ES-I3 (cell line): ENCODE measurements around the gene KIAA0930.
"Not testable (repeated sequence)": the region's sequence is repeated elsewhere in the genome, so short reads cannot be mapped to it uniquely, and the experiment has no call there.

Source experiments
- H3K36me3 ChIP-seq: 2 replicates; pipeline ENCODE4 v1.6.1; 2013; ENCODE audit warnings: mild to moderate bottlenecking, low read length, control low read depth, moderate library complexity; ENCODE audit not compliant: insufficient read depth
- H3K4me1 ChIP-seq: 2 replicates; pipeline ENCODE4 v1.6.1; 2013; ENCODE audit warnings: mild to moderate bottlenecking, control low read depth, low read length; ENCODE audit not compliant: insufficient read depth
- H3K9ac ChIP-seq: 2 replicates; pipeline ENCODE4 v1.6.1; 2013; ENCODE audit warnings: low read depth, mild to moderate bottlenecking, low read length, moderate library complexity
- H3K9me3 ChIP-seq: 2 replicates; pipeline ENCODE4 v1.6.1; 2013; ENCODE audit warnings: mild to moderate bottlenecking, low read length, moderate library complexity; ENCODE audit not compliant: control insufficient read depth, insufficient read depth

KIAA0930 gene

GRCh38 chr22:45200860-45201511, 39.7 kb downstream of the KIAA0930 start:
- H3K9ac ChIP-seq: no peak overlapping the region
- no peaks in the 10 kb centered on the region for H3K9me3 ChIP-seq
- H3K36me3 ChIP-seq: peaks cover 8% of the 10 kb centered on the region
- peaks cover 9% of the 10 kb centered on the region; the same call in 1 of the 2 replicates for H3K4me1 ChIP-seq

DNA sequence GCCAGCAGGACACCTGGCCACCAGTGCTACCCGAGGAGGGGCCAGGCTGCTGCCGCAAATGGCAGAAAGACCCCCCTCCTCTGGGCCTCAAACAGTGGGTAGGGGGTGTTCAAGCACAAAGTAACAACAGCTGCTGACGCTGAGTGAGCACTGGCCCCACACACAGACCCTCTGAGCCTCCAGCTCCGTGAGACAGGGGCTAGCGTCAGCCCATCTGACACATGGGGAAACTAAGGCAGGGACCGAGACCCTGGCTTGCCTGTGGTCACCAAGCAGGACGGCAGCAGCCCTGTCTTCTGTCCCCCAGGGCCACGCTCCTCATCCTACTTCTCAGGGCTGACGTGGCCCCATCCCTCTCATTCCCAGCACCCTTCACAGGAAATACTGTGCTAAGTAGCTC, 40.5 kb downstream of the KIAA0930 start:
- Histone ChIP-seq H3K36me3 (peaks cover 13% of the 10 kb centered on the region), H3K9ac (no peak overlapping the region), H3K4me1 (peaks cover 9% of the 10 kb centered on the region; the same call in 1 of the 2 replicates), H3K9me3 (no peaks in the 10 kb centered on the region)

GRCh38 chr22:45199723-45200122, 41.0 kb downstream of the KIAA0930 start:
- Histone ChIP-seq H3K9me3 (no peaks in the 10 kb centered on the region), H3K9ac (no peak overlapping the region), H3K36me3 (peaks cover 13% of the 10 kb centered on the region), H3K4me1 (peaks cover 9% of the 10 kb centered on the region; the same call in 1 of the 2 replicates)

- Histone ChIP-seq H3K9me3 (no peaks in the 10 kb centered on the region), H3K36me3 (peaks cover 13% of the 10 kb centered on the region), H3K9ac (no peak overlapping the region), H3K4me1 (peaks cover 12% of the 10 kb centered on the region; the same call in 1 of the 2 replicates)
These were observed 42.3 kb downstream of the KIAA0930 start for GRCh38 chr22:45198463-45198795.

DNA sequence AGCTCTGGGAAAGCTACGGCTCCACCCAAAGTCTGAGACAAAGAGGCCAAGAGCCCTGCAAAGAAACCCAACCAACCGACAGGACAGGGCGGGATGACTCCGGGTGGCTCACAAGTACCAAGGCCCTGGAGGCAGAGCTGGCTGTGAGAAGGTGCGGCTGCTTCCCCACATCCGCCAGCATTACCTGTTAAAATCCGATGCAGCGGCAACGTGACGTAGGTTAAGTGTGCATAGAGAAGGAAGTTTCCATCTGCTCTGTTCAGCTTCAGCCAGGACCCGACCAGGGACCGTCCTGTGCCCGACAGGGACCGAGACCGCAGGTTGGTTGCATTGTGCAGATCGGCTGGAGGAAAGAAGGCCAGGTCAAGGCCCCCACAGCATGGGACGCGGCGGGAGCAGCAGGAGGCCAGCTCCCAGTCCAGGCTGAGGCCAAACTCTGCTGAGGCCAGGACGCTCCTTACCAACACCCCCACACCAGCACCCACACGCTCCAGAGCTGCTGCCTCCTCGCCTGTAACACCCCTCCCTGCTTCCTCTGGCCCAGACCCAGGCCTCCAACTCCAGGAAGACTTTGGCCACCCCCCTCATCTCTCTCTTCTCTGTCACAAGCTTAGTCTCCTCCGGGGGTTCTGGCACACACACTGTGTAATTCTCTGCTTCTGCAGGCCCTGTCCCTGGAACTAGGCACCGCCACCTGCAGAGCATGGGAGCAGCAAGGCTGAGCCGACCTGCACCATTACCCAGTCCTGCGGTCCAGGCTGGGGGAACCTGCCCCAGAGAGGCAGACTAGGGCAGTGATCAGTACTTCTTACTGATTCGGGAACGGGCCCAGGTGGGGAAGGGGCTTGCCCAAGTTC, 42.9 kb downstream of the KIAA0930 start:
- no peak overlapping the region for H3K9ac ChIP-seq
- peaks cover 12% of the 10 kb centered on the region for H3K36me3 ChIP-seq
- peaks cover 18% of the 10 kb centered on the region for H3K4me1 ChIP-seq
- no peaks in the 10 kb centered on the region for H3K9me3 ChIP-seq

GRCh38 chr22:45196926-45197605, 43.6 kb downstream of the KIAA0930 start:
- no peaks in the 10 kb centered on the region for H3K9me3 ChIP-seq
- no peak overlapping the region for H3K9ac ChIP-seq
- H3K36me3 ChIP-seq: peaks cover 8% of the 10 kb centered on the region
- peaks cover 25% of the 10 kb centered on the region for H3K4me1 ChIP-seq

DNA sequence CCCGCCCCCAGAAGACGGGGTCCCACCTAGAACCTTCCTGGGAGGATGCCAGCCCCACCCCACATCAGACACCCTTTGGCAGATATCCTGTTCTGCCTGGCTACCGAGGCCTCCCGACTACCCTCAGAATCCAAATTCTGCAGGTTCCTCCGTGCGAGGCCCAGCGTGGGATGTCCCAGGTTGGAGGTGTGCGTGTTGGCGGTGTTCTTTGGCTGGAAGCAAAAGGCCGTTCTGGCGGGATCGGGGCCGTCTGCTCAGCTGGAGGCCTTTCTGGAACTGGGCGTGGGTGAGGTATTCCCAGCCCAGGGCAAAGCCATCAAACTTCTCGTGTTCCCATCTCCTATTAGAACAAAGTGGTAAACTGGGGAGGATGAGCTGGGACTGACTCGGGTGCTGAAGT, 44.4 kb downstream of the KIAA0930 start:
- no peaks in the 10 kb centered on the region for H3K9me3 ChIP-seq
- no peak overlapping the region for H3K9ac ChIP-seq
- H3K4me1 ChIP-seq: peaks cover 24% of the 10 kb centered on the region
- peaks cover 8% of the 10 kb centered on the region for H3K36me3 ChIP-seq

- Histone ChIP-seq H3K9me3 (no peaks in the 10 kb centered on the region), H3K36me3 (peaks cover 8% of the 10 kb centered on the region), H3K4me1 (peaks cover 22% of the 10 kb centered on the region), H3K9ac (no peak overlapping the region)
These were observed 45.1 kb downstream of the KIAA0930 start for GRCh38 chr22:45195616-45196015.

DNA sequence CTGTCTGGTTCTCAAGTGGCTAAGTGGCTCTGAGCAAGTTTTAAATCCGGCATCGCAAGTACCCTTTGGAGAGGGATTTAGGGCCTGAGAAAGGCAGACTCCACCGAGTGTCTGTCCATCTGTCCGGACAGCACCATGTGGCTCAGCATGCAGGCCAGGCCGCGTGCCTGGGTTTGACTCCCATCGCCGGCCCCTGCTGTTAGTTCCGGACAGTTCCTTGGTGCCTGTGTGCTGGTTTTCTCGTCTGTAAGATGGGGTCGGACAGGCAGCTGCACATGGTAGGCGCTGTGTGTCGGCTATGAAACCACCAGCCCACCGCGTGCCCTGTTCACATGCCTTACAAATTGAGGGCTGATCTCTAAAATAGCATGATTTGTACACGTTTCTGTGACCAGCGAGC, 46.0 kb downstream of the KIAA0930 start:
- Histone ChIP-seq H3K4me1 (peaks cover 22% of the 10 kb centered on the region), H3K36me3 (peaks cover 5% of the 10 kb centered on the region), H3K9me3 (no peaks in the 10 kb centered on the region), H3K9ac (no peak overlapping the region)

- Histone ChIP-seq H3K36me3 (peaks cover 5% of the 10 kb centered on the region; the same call in 1 of the 2 replicates), H3K9me3 (no peaks in the 10 kb centered on the region), H3K9ac (no peak overlapping the region), H3K4me1 (peaks cover 16% of the 10 kb centered on the region)
These were observed 48.0 kb downstream of the KIAA0930 start for GRCh38 chr22:45192701-45193187.

GRCh38 chr22:45191746-45192145, 48.9 kb downstream of the KIAA0930 start:
- H3K9ac ChIP-seq, H3K9me3 ChIP-seq, H3K36me3 ChIP-seq: not testable (repeated sequence)
- H3K4me1 ChIP-seq: peaks cover 16% of the 10 kb centered on the region

DNA sequence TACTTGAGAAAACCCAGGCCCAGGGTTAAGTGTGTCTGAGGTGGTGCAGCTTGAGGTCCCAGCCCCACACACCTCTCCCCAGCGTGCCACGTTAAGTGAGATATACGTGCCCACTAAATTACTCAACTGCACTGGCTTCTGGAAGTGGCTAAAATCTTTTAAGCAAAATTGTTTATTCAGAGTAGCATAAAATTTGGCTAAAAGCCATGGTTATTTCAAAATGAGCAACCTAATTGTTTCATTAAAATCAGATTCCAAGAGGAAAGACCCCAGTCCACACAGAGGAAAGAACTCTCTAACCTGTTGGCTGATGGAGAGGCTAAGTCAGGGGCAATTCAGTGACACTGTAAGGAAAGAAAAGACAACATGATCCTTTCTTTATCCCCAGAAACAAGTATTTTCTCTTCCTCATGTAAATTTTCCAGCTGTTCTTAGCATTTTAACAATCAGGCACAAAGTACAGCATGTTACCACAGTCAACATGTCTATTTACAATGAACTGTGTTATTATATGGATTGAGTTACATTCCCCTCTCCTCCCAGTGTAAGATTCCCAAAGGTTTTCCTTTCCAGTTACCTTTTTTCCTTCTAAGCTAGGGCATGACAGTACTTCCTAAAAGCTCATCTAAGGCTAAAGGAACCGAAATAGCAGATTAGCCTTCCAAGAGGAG, 50.4 kb downstream of the KIAA0930 start:
- Histone ChIP-seq H3K4me1 (peaks cover 16% of the 10 kb centered on the region), H3K36me3 (peaks cover 5% of the 10 kb centered on the region; the same call in 1 of the 2 replicates), H3K9me3 (no peaks in the 10 kb centered on the region), H3K9ac (no peak overlapping the region)

GRCh38 chr22:45188779-45189178, 51.9 kb downstream of the KIAA0930 start:
- Histone ChIP-seq H3K9ac (no peak overlapping the region), H3K4me1 (peaks cover 16% of the 10 kb centered on the region), H3K9me3 (no peaks in the 10 kb centered on the region), H3K36me3 (peaks cover 6% of the 10 kb centered on the region)

GRCh38 chr22:45187891-45188290, 52.8 kb downstream of the KIAA0930 start:
- Histone ChIP-seq H3K9me3 (no peaks in the 10 kb centered on the region), H3K36me3 (peaks cover 6% of the 10 kb centered on the region), H3K4me1 (peaks cover 8% of the 10 kb centered on the region), H3K9ac (no peak overlapping the region)
